GM12891 (cell line): ENCODE results near the gene ANKRD66.

ENCODE experiments used
- POLR2A ChIP-seq: IDR thresholded peaks from 2 replicates; pipeline ENCODE4 v1.6.1; 2011; ENCODE audit warnings: low read depth, low read length, control low read depth
- POLR2AphosphoS5 ChIP-seq: IDR thresholded peaks from 2 replicates; pipeline ENCODE4 v1.6.1; 2011; ENCODE audit warnings: low read depth, low read length, control low read depth
- TAF1 ChIP-seq: IDR thresholded peaks from 2 replicates; pipeline ENCODE4 v1.6.1; 2011; ENCODE audit warnings: low read depth, low read length, control low read depth

- no peak for TF ChIP-seq POLR2A
- no peak for TF ChIP-seq TAF1
- TF ChIP-seq POLR2AphosphoS5 = no peak
Observed at GRCh38 chr6:46715141-46715540, 31.6 kb upstream of the ANKRD66 start.
